ENCODE results near the gene COL28A1. TPM values are rescaled to one million over a fixed set of nuclear protein-coding genes. Genes with fewer than 3 reads are reported as not detected.

COL28A1 gene
- total and polyA plus RNA-seq, 3 donors from 2014 or later: 4.0 to 9.2 (median 8.7) TPM

DNA sequence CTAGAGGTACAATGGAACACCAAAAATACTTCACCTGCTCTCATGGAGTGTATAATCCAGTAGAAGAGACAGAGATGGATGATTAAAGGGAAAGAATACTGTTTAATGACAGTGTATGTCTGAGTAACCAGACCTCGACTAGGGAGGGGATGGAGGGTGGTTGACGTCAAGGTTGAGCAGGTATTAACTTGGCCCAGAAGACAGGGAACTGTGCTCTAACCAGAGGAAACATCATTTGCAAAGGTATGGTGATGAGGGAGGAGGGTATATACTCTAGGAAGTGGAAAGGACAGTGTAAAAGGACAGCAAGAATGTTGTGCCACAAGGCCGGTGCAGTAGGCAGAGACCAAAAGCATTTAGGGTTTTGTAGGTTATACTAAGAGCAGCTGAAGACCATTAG, 33.9 kb upstream of the COL28A1 start:
- H3K4me1 ChIP-seq: peaks cover 4% of the 10 kb centered on the region
- H3K9me3 ChIP-seq: no peaks in the 10 kb centered on the region
- H3K4me3 ChIP-seq: no peak overlapping the region
- no peak for TF ChIP-seq POLR2A (IDR thresholded peaks at IDR 0.05)
- TF ChIP-seq, protein P1, sequence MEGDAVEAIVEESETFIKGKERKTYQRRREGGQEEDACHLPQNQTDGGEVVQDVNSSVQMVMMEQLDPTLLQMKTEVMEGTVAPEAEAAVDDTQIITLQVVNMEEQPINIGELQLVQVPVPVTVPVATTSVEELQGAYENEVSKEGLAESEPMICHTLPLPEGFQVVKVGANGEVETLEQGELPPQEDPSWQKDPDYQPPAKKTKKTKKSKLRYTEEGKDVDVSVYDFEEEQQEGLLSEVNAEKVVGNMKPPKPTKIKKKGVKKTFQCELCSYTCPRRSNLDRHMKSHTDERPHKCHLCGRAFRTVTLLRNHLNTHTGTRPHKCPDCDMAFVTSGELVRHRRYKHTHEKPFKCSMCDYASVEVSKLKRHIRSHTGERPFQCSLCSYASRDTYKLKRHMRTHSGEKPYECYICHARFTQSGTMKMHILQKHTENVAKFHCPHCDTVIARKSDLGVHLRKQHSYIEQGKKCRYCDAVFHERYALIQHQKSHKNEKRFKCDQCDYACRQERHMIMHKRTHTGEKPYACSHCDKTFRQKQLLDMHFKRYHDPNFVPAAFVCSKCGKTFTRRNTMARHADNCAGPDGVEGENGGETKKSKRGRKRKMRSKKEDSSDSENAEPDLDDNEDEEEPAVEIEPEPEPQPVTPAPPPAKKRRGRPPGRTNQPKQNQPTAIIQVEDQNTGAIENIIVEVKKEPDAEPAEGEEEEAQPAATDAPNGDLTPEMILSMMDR (IDR thresholded peaks at IDR 0.05): no peak
- 81 to 93% methylated on average over 3 of the region's 3 CpGs for WGBS, 2 donors
- no peaks in the 10 kb centered on the region for H3K27me3 ChIP-seq
- no peaks in the 10 kb centered on the region for H3K36me3 ChIP-seq (ENCODE audit: low read depth, missing control alignments)
- intact Hi-C loops (cut with DNase I; ENCODE audit: low total_unique reads): no loop called here
- DNase-seq: no peak
- no peak overlapping the region for H3K27ac ChIP-seq

DNA sequence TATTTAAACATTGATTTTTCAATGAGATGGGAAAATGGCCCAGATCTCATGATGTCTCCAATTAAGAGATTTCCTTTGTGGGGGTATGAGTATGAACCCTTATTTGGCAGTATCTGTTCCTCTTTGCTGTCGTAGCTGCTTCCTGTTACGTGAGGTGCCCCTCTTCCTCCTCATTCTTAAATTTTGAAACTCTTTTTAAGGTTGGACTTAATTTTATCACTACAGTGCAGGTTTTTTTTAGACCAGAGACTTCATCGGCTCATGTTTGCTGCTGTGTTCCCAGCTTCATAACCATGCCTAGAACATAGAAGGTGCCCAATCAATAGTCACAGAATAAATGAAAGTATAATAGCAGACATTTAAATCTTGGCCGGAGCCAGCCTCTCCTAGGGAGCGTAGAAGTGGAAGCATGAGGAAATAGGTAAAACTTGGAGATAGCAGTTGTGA, 33.4 kb upstream of the COL28A1 start:
- no peak for DNase-seq
- no peak for TF ChIP-seq POLR2A (IDR thresholded peaks at IDR 0.05)
- TF ChIP-seq, protein P1 (IDR thresholded peaks at IDR 0.05): no peak
- Histone ChIP-seq H3K27ac (no peak overlapping the region), H3K4me3 (no peak overlapping the region), H3K27me3 (no peaks in the 10 kb centered on the region), H3K9me3 (no peaks in the 10 kb centered on the region), H3K4me1 (peaks cover 4% of the 10 kb centered on the region), H3K36me3 (ENCODE audit: low read depth, missing control alignments) (no peaks in the 10 kb centered on the region)
- intact Hi-C loops (cut with DNase I; ENCODE audit: low total_unique reads): no loop called here
- 70 to 72% methylated on average over 5 of the region's 5 CpGs for WGBS, 2 donors

DNA sequence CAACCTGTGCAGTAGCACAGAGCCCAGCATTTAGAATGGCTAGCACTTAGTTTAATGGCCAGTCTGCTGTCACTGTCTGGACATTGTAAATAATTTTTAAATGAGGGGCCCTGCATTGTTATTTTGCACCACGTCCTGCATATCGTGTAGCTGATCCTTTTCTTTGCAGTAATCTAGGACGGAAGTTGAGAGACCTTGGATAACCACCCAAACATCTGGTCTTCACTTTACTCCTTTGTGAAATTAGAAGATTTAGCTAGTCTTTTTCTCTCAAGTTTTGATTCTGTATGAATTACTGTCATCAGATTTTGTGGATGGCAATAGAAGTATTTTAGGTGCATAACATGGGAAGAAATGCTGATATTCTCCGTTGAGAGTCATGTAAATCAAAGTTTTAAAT, 32.9 kb upstream of the COL28A1 start:
- H3K27me3 ChIP-seq: no peaks in the 10 kb centered on the region
- H3K9me3 ChIP-seq: no peaks in the 10 kb centered on the region
- H3K4me3 ChIP-seq: no peak overlapping the region
- WGBS, 2 donors: 45 to 57% methylated on average over 4 of the region's 4 CpGs
- intact Hi-C loops (cut with DNase I; ENCODE audit: low total_unique reads): no loop called here
- H3K36me3 ChIP-seq (ENCODE audit: low read depth, missing control alignments): no peaks in the 10 kb centered on the region
- DNase-seq: no peak
- peaks cover 4% of the 10 kb centered on the region for H3K4me1 ChIP-seq
- TF ChIP-seq POLR2A (IDR thresholded peaks at IDR 0.05): no peak
- no peak overlapping the region for H3K27ac ChIP-seq

GRCh38 chr7:7567898-7568531, 32.3 kb upstream of the COL28A1 start:
- Histone ChIP-seq H3K9me3 (no peaks in the 10 kb centered on the region), H3K4me1 (peaks cover 4% of the 10 kb centered on the region), H3K27me3 (no peaks in the 10 kb centered on the region), H3K27ac (peak overlapping the region in 1 of 2 donors; percentile 96), H3K4me3 (peak overlapping the region; percentile 94 to 99), H3K36me3 (ENCODE audit: low read depth, missing control alignments) (no peaks in the 10 kb centered on the region)
- intact Hi-C loops (cut with DNase I; ENCODE audit: low total_unique reads): no loop called here
- TF ChIP-seq POLR2A (IDR thresholded peaks at IDR 0.05): no peak
- TF ChIP-seq, protein P1 (IDR thresholded peaks at IDR 0.05): no peak
- no peak for DNase-seq
- 39 to 64% methylated on average over 2 of the region's 2 CpGs for WGBS, 2 donors

DNA sequence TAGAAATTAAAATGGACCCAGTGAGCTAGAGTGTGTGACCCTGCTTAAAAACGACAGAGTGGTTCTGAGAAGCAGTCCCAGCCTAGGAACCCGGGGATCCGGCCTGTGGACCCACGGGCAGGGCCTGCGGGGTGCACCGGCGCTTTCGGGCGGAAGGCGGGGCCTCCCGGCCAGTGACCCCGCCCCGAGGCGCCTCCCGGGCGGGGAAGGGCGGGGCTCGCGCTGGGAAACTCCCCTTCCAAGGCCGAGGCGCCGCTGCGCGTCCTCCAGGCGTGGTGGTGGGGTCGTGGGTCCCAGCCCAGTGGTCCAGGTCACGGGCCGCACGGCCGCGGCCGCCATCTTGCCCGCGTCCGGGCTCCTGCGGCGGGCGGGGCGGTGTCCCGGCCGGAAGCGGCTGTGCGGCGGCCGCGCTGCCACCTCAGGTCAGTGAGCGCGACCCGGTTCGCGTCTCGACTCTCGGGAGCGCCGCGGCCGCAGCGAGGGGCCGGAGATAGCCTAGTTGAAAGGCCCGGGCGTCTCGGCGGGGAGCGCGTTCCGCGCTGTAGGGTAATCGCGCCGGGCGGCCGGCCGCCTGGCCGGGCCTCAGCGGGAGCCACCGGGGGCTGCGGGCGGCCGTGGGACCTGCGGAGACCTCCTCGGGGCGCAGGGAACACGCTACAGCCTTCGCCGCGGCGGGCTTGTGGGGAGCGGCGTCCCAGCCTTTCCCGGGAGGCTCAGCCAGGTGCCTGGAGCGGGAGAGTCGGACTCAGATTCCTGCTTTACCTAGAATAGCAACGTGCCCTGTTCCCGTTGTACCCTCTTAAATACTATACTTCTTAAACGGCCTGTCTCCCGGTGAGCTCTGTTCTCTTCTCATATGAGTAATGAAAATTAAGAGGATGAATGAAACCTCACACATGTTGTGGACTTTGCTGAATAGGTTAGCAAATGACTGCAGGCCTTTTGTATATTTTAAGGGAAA, 31.3 kb upstream of the COL28A1 start, which contains the start of gene MIOS:
TSS of gene MIOS (plus strand) at position 234 of the 961 bp plus-strand sequence. CDS start 5,592 bp downstream, outside the sequence.
- Histone ChIP-seq H3K9me3 (no peaks in the 10 kb centered on the region), H3K36me3 (ENCODE audit: low read depth, missing control alignments) (no peaks in the 10 kb centered on the region), H3K4me1 (peaks cover 4% of the 10 kb centered on the region), H3K4me3 (peak within 1 kb of the TSS; percentile 94 to 99), H3K27ac (peak within 1 kb of the TSS; percentile 89 to 96), H3K27me3 (no peaks in the 10 kb centered on the region)
- peak; percentile 88 for DNase-seq
- TF ChIP-seq, protein P1 (IDR thresholded peaks at IDR 0.05): no peak
- TF ChIP-seq POLR2A (IDR thresholded peaks at IDR 0.05): no peak
- intact Hi-C loops (cut with DNase I; ENCODE audit: low total_unique reads): no loop called here
- WGBS, 2 donors: 0 to 1% methylated on average over 30 to 64 of the region's 96 CpGs
